Activated CD8-positive, alpha-beta memory T cell treated with anti-CD3 and anti-CD28 coated beads for 24 hours (primary cell): ENCODE data around the gene ZFC3H1.
"Not testable (repeated sequence)": the region's sequence is repeated elsewhere in the genome, so short reads cannot be mapped to it uniquely, and the experiment has no call there.

Experiments
- DNase-seq: peaks from one replicate; pipeline ENCODE4 v3.0.0-alpha.2; 2020

The ZFC3H1 gene, protein sequence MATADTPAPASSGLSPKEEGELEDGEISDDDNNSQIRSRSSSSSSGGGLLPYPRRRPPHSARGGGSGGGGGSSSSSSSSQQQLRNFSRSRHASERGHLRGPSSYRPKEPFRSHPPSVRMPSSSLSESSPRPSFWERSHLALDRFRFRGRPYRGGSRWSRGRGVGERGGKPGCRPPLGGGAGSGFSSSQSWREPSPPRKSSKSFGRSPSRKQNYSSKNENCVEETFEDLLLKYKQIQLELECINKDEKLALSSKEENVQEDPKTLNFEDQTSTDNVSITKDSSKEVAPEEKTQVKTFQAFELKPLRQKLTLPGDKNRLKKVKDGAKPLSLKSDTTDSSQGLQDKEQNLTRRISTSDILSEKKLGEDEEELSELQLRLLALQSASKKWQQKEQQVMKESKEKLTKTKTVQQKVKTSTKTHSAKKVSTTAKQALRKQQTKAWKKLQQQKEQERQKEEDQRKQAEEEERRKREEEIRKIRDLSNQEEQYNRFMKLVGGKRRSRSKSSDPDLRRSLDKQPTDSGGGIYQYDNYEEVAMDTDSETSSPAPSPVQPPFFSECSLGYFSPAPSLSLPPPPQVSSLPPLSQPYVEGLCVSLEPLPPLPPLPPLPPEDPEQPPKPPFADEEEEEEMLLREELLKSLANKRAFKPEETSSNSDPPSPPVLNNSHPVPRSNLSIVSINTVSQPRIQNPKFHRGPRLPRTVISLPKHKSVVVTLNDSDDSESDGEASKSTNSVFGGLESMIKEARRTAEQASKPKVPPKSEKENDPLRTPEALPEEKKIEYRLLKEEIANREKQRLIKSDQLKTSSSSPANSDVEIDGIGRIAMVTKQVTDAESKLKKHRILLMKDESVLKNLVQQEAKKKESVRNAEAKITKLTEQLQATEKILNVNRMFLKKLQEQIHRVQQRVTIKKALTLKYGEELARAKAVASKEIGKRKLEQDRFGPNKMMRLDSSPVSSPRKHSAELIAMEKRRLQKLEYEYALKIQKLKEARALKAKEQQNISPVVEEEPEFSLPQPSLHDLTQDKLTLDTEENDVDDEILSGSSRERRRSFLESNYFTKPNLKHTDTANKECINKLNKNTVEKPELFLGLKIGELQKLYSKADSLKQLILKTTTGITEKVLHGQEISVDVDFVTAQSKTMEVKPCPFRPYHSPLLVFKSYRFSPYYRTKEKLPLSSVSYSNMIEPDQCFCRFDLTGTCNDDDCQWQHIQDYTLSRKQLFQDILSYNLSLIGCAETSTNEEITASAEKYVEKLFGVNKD (N-terminal part only)

DNA sequence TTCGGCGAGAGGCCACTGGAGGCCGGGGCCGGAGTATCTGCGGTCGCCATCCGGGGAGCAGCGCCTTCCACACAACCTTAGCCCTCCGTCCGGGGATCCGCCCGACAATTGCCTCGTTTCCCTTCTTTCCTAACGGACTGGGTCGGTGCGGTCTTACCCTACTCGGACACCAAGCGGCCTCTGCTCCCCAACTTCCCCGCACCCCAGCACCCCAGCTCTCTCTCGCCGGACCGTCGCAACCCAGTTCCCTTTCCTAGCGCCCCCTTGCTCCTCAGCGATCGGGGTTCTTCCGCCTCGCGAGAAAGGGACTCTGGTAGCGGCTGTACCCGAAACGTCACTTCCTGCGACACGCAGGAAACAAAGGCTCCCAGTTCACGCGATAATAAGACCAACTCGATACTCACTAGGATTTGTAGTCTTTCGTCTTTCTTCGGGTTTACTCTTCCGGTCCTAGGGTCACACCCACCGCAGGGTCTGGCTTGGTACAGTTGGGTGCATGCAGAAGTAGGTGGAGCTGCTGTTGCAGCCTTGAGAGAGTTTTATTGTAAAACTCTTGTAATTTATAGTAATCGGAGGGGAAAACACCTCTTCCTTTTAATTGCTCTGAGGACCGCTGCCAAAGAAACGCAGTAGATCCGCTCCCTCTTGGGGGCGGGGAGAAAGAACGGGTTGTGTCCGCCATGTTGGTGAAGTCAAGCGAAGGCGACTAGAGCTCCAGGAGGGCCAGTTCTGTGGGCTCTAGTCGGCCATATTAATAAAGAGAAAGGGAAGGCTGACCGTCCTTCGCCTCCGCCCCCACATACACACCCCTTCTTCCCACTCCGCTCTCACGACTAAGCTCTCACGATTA, at the start of gene ZFC3H1, which contains the start of gene THAP2:
ZFC3H1 (minus strand) TSS at position 288 of the 850 bp plus-strand sequence; CDS start at position 50, 238 bp downstream.
THAP2 (plus strand) TSS at position 741 of the 850 bp plus-strand sequence. CDS start 209 bp downstream, outside the sequence.
- DNase-seq: peak; percentile 90

DNA sequence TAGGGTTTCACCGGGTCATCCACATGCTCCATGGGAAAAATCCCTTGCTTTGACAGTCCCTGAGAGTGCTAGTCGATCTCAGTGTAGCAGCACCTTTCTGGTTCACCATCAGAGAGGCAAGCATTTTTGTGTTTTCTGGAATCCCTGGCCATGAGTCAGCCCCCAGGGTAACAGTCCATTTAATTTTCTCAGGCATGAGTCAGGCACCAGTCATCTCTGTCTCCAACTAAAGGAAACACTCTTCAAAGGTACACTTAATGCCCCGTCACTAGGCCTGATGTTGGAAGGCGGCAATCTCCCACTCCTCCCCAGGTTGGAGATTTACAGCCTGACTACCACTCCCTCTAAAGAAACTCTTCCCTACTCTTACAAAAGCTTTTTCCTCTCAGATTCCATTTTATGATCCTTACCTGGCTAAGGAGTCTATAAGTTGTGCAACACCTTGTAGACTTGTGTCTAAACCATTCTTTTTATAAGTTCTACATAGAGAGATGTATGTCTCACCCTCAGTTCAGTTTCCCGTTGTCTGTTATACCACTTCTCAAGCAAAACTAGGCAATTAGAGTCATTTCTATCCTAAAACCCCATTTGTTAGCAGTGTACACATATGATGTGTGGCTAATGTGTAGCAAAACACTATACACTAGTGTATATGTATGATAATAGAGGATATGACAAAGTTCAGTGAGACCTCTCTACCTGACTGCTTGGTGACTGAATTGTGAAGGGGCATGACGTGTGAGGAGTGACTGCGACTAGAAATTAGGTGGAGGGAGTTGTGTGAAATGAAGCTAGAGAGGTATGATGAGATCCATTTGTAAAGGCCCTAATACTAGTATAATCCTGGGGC, 46.9 kb upstream of the ZFC3H1 start:
- no peak for DNase-seq

DNA sequence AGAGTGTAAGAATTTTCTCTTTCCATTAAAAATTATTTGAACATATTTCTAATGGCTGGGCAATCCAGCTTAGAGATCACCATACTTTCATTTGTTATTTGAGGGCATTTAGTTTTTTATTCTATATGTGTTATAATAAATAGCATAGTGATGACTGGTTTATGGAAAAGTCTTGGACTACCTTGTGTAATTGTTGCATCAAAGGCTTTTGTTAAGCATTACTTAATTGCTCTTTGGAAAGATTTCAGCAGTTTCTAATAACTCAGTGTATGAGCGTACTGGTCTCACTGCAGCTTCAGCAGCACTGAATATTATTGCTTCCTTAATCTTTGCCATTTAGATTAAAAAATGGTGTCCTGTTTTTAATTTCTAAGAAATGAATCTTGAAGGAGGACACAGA, 45.0 kb upstream of the ZFC3H1 start:
- no peak for DNase-seq

DNA sequence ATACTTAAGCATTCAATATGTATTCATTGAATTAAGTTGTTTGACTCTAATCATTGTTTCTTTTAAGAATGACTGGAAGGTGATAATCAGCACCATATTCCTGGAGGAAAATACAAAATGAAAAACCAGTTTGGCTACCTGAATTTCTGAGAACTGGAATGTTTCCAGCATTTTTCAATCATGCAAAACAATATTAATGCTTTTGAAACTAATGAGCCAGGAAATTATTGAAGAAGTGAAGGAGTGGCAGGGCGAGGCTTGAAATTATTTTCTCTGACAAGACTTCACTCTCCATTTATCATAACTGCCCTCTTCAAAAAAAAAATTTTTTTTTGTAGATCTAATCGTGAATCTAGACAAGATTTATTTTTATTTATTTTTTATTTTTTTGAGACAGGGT, 41.3 kb upstream of the ZFC3H1 start:
- DNase-seq: no peak

GRCh38 chr12:71703206-71703605, 39.6 kb upstream of the ZFC3H1 start:
- DNase-seq: no peak

- no peak for DNase-seq
Observed at GRCh38 chr12:71702590-71702989, 38.9 kb upstream of the ZFC3H1 start.

- not testable (repeated sequence) for DNase-seq
Observed at GRCh38 chr12:71702181-71702580, 38.5 kb upstream of the ZFC3H1 start.

DNA sequence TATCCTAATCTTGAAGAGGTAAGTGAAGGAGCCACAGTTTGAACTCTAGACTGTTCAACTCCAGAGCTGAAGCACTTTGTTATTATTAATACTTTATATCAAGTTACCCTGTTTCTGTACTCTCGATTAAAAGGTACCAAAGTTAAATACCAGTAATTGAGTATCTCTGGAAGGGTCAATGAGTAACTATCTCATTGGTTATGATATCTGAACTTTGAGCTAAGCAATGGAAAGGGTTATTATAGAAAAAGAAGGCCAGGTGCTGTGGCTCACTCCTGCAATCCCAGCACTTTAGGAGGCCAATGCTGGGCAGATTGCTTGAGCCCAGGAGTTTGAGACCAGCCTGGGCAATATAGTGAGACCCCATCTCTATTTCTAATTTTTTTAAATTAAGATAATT, 32.1 kb upstream of the ZFC3H1 start:
- no peak for DNase-seq

DNA sequence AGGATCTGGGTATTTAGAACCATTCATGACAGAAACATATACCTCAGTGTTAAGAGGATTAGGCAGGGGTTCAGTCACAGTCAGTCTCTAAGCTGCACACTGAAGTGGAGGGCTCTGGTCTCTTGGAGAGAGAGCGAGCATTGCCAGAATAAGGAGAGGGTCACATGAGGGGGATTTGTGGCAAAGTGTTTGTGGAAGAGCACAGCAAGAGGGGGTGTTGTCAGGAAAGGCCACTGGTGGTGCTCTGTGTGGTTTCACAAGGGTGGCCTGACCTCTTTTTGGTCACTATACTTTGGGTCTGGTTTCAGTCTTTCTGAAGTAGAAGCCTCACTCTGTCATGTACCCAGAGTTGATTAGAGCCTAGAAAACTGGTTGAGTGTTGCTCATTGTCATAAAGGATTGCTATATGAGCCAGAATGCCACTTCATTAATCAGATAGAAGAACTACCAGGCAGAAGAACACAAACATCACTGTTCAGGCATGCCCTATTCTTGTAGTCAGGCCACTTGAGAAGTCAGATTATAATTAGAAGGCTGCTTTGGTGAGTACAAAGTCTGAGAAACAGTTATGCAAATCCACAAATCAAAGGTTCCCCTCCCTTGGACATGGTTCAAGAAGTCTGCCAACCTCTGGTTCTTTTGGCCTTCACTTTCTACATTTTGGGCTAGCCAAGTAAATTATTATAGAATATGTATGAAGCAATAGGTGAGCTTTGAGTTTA, 30.6 kb upstream of the ZFC3H1 start:
- DNase-seq: no peak

DNA sequence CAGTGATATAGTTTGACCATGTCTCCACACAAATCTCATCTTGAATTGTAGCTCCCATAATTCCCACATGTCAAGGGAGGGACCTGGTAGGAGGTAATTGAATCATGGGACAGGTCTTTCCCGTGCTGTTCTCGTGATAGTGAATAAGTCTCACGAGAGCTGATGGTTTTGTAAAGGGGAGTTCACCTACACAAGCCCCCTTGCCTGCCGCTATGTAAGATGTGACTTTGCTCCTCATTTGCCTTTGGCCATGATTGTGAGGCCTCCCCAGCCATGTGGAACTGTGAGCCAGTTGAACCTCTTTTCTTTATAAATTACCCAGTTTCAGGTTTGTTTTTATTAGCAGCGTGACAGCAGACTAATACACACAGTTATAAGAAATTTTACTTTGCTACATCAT, 30.0 kb upstream of the ZFC3H1 start:
- not testable (repeated sequence) for DNase-seq

DNA sequence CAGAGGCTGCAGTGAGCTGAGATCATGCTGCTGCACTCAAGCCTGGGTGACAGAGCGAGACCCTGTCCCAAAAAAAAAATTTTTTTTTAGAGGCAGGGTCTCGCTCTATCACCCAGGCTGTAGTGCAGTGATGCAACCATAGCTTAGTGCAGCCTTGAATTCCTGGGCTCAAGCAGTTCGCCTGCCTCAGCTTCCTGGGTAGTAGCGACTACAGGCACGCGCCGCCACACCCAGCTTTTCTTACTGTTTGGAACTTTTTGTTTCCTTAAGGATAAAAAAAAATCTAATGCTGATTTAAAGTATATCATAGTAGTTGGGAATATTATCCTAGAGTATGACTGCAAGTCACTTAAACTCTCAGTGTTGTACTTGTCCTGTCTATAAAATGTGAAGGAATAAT, 29.5 kb upstream of the ZFC3H1 start:
- no peak for DNase-seq

DNA sequence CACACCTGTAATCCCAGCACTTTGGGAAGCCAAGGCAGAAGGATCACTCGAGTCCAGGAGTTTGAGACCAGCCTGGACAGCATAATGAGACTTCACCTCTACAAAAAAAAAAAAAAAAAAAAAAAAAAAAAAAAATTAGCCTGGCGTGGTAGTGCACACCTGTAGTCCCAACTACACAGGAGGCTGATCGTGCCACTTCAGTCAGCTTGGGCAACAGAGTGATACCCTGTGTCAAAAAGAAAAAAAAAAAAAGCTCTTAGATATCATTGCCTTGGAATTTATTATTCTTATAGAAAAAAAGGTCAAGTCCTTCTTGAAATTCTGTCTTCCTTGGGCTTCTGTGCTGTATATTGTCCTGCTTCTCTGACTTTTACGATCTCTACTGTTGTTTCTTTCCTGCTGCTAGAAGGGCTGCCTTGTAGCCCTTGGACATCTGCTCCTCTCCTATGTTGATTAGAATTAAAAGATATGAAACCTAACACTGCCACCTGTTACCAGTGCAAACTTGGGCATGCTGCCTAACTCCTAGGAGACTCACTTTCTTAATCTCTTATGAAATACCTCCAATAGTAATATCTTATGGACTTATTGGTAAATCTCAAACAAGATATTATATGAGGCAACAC, 28.0 kb upstream of the ZFC3H1 start:
- no peak for DNase-seq

GRCh38 chr12:71688961-71689570, 25.4 kb upstream of the ZFC3H1 start:
- DNase-seq: no peak

GRCh38 chr12:71687172-71687571, 23.5 kb upstream of the ZFC3H1 start:
- DNase-seq: not testable (repeated sequence)

DNA sequence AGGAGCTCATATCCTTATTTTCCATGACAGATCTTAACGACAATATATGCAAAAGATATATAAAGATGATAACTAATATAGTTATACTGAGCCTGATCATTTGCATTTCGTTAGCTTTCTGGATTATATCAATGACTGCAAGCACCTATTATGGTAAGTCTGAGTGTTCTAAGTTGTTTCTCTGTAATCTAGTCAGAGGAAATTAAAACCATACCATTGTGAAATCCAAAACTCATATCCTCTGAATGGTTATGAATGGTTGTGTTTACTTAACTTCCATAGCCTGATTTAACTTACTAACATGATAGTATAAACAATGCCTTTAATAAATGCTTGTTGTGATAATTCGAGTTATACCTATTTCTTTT, 23.0 kb upstream of the ZFC3H1 start:
- DNase-seq: no peak

DNA sequence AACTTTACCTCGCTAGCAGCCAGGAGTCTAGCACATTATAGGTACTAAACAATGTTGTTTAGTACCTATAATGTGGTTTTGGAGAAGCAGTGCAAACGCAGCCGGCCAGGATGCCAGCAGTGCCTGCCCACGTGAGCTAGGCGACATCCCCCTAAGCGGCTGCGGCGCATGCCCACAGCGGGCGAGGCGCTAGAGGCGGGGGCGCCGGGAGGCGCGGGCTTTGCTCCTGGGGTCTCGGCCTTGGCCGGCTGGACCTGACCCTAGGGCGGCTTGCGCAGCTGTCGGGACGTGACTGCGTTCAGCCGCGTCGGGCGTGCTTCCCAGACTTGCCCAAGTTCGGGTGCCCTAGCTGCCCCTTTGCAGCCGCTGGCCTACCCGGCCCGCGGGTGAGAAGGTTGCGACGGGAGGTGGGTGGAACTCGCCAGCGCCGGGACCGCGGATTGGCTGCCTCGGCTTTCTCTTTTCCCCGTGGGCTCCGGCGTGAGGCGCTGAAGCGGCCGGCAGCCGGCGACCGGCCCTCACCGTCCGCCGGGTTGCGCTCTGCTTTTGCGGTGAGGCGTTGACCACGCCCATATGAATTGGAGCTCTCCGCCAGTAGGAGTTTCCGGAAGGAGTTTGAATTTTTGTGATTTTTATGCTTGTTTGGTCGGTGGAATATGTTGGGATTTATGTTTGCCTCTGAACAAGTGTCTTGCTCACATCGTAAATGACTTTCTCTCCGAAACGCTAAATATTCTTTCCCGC, 22.4 kb upstream of the ZFC3H1 start, which contains the start of gene TMEM19:
TMEM19 (plus strand) TSS at position 169 of the 744 bp plus-strand sequence. CDS start 599 bp downstream, outside the sequence.
- DNase-seq: peak; percentile 93

GRCh38 chr12:71685312-71685906, 21.8 kb upstream of the ZFC3H1 start:
- DNase-seq: no peak

DNA sequence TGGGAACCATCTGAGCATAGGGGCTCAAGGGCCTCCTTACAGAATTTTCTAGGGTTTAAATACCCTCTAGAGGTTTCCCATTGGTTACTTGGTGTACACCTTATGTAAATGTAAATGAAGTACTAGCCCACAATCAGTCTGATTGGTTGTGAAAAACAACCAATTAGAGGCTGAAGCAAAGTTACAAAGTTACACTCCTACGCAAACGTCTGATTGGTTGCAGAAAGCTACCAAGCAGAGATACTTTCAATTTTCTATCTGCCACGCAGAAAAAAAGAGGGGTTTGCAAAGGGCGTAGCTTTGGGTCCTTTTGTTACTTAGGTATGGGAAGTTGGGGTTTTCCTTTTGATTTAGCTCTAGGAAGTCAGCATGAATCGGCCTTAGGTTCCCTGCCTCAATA, 20.4 kb upstream of the ZFC3H1 start:
- DNase-seq: no peak
